22Rv1 (cell line): ENCODE measurements around the gene HEG1.

ENCODE experiments used
- H3K27ac ChIP-seq: fragments of 450-650 bp; 2 replicates; pipeline ENCODE4 v1.5.1; 2017
- CTCF ChIP-seq: fragments of 450-650 bp; IDR thresholded peaks from 2 replicates; pipeline ENCODE4 v1.5.1; 2017; ENCODE audit warnings: mild to moderate bottlenecking
- ZFX ChIP-seq: fragments of 450-650 bp; IDR thresholded peaks from 2 replicates; pipeline ENCODE4 v1.6.1; 2017; ENCODE audit warnings: antibody characterized with exemption, borderline replicate concordance

Gene HEG1

DNA sequence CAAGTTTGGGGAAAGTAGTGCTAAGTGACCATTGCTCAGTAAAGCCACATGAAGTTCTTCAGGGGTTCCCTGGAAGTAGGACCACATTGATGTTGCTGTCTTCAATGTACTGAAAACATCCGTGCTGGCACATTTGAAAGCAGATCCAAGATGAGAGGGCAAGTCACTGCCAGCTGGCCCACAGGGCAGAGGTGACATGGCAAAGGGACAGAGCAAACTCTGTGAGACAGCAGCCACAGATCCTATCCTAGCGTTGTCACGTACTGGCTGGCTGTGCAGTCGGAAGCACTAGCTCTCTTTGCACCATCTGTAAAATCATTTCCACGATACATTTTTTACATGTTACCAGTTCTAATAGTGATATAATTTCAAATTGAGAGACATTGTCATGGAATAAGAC lies 135.1 kb downstream of the HEG1 start:
- no peak overlapping the region for H3K27ac ChIP-seq
- TF ChIP-seq CTCF (no peak), ZFX (no peak)

DNA sequence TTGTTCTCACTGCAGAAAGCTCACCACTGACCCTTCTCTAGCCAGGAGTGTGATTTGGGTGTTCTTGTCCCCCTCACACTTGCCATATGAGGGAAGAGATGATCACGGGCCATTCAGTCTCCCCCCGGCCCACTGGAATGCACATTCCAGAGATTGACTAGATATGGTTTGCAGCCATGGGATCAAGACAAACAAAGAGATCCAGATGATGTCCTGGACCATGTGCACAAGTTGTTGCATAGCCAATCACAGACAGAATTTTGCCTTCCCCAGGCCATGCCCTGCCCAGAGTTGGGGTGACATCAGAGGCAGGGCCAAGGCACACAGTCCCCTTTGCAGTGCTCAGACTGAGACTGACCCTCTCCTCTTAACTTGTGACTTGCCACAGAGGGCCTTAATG lies 136.0 kb downstream of the HEG1 start:
- H3K27ac ChIP-seq = no peak overlapping the region
- TF ChIP-seq ZFX = no peak
- no peak for TF ChIP-seq CTCF

DNA sequence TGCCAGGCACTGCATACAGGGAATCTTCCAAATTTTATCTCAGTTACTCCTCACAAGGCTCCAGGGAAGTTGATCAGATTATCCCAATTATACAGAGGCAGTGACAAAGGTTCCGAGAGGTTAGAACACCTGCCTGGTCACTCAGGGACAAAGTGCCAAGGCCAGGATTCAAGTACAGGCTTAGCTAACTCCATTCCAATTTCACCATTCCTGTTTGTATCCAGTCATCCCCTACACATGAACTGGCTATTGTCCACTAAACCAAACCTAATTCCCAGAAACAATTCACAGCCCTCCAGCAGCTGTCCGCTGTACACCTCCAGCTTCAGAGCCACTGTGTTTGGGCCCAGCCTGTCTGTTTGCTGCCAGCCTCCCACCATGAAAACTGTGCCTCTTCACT lies 137.3 kb downstream of the HEG1 start:
- no peak for TF ChIP-seq ZFX
- no peak for TF ChIP-seq CTCF
- no peak overlapping the region for H3K27ac ChIP-seq

GRCh38 chr3:124916837-124917409 lies 138.9 kb downstream of the HEG1 start:
- TF ChIP-seq CTCF (no peak), ZFX (no peak)
- no peak overlapping the region for H3K27ac ChIP-seq
